ENCODE data around the gene THSD7A. TPM values are rescaled to one million over a fixed set of nuclear protein-coding genes. Genes with fewer than 3 reads are reported as not detected.

THSD7A gene
- total and polyA plus RNA-seq, 9 of the 15 experiments (the other 6 are each of a cell fraction or from before 2014, with no cell fraction given), result 0.01 to 0.02 TPM; not detected in 7

DNA sequence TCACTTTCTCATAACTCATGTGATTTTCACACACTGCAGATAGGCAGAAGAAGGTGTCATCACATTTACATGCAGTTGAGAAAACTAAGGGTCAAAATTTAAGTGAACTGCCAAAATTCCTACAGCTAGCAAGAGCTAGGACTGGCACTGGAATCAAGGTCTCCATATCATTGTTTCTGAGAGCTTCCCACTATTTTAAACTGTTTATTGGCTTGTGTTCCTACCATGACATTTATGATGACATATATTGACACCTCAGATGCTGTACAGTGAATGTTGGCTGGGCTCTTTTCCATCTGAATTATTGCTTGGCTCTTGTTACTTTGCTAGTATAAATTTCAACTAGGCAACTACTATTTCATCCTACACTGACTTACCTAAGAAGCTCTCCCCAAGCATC, 2.0 kb downstream of the THSD7A start (continued):
- TF ChIP-seq, protein P1, sequence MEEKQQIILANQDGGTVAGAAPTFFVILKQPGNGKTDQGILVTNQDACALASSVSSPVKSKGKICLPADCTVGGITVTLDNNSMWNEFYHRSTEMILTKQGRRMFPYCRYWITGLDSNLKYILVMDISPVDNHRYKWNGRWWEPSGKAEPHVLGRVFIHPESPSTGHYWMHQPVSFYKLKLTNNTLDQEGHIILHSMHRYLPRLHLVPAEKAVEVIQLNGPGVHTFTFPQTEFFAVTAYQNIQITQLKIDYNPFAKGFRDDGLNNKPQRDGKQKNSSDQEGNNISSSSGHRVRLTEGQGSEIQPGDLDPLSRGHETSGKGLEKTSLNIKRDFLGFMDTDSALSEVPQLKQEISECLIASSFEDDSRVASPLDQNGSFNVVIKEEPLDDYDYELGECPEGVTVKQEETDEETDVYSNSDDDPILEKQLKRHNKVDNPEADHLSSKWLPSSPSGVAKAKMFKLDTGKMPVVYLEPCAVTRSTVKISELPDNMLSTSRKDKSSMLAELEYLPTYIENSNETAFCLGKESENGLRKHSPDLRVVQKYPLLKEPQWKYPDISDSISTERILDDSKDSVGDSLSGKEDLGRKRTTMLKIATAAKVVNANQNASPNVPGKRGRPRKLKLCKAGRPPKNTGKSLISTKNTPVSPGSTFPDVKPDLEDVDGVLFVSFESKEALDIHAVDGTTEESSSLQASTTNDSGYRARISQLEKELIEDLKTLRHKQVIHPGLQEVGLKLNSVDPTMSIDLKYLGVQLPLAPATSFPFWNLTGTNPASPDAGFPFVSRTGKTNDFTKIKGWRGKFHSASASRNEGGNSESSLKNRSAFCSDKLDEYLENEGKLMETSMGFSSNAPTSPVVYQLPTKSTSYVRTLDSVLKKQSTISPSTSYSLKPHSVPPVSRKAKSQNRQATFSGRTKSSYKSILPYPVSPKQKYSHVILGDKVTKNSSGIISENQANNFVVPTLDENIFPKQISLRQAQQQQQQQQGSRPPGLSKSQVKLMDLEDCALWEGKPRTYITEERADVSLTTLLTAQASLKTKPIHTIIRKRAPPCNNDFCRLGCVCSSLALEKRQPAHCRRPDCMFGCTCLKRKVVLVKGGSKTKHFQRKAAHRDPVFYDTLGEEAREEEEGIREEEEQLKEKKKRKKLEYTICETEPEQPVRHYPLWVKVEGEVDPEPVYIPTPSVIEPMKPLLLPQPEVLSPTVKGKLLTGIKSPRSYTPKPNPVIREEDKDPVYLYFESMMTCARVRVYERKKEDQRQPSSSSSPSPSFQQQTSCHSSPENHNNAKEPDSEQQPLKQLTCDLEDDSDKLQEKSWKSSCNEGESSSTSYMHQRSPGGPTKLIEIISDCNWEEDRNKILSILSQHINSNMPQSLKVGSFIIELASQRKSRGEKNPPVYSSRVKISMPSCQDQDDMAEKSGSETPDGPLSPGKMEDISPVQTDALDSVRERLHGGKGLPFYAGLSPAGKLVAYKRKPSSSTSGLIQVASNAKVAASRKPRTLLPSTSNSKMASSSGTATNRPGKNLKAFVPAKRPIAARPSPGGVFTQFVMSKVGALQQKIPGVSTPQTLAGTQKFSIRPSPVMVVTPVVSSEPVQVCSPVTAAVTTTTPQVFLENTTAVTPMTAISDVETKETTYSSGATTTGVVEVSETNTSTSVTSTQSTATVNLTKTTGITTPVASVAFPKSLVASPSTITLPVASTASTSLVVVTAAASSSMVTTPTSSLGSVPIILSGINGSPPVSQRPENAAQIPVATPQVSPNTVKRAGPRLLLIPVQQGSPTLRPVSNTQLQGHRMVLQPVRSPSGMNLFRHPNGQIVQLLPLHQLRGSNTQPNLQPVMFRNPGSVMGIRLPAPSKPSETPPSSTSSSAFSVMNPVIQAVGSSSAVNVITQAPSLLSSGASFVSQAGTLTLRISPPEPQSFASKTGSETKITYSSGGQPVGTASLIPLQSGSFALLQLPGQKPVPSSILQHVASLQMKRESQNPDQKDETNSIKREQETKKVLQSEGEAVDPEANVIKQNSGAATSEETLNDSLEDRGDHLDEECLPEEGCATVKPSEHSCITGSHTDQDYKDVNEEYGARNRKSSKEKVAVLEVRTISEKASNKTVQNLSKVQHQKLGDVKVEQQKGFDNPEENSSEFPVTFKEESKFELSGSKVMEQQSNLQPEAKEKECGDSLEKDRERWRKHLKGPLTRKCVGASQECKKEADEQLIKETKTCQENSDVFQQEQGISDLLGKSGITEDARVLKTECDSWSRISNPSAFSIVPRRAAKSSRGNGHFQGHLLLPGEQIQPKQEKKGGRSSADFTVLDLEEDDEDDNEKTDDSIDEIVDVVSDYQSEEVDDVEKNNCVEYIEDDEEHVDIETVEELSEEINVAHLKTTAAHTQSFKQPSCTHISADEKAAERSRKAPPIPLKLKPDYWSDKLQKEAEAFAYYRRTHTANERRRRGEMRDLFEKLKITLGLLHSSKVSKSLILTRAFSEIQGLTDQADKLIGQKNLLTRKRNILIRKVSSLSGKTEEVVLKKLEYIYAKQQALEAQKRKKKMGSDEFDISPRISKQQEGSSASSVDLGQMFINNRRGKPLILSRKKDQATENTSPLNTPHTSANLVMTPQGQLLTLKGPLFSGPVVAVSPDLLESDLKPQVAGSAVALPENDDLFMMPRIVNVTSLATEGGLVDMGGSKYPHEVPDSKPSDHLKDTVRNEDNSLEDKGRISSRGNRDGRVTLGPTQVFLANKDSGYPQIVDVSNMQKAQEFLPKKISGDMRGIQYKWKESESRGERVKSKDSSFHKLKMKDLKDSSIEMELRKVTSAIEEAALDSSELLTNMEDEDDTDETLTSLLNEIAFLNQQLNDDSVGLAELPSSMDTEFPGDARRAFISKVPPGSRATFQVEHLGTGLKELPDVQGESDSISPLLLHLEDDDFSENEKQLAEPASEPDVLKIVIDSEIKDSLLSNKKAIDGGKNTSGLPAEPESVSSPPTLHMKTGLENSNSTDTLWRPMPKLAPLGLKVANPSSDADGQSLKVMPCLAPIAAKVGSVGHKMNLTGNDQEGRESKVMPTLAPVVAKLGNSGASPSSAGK (IDR thresholded peaks at IDR 0.05), result no peak
